Breast epithelium (tissue), 4 donors: ENCODE data around the gene CARS1. TPM values are rescaled to one million over a fixed set of nuclear protein-coding genes. Genes with fewer than 3 reads are reported as not detected.

Source experiments
- DNase-seq, 2 donors: peaks; one replicate each; pipeline ENCODE4 v3.0.0-alpha.2; 2019; ENCODE audit warnings: low spot score in 2 of 2
- H3K27ac ChIP-seq, 2 donors: fragments of 200-600 bp; sonication (generic) in 1 of 2; one replicate each; pipeline ENCODE4 v1.5.1; 2016 to 2019; ENCODE audit warnings: mild to moderate bottlenecking in 1 of 2
- H3K27me3 ChIP-seq, 2 donors: fragments of 200-600 bp; sonication (generic) in 1 of 2; one replicate each; pipeline versions ENCODE4 v1.5.1 to v1.6.0; 2017 to 2019; ENCODE audit warnings: control low read depth in 1 of 2, mild to moderate bottlenecking in 1 of 2
- H3K36me3 ChIP-seq: fragments of 200-600 bp; one replicate; pipeline ENCODE4 v1.5.1; 2019
- H3K4me1 ChIP-seq, 2 donors: fragments of 200-600 bp; sonication (generic); one replicate each; pipeline ENCODE4 v1.5.1; 2016 to 2019; ENCODE audit warnings: control low read depth in 1 of 2
- H3K4me3 ChIP-seq, 3 donors: fragments of 200-600 bp; sonication (generic); 1 replicate in 2 of 3; 2 replicates in 1 of 3; pipeline ENCODE4 v1.5.1; 2016 to 2019; ENCODE audit warnings: mild to moderate bottlenecking in 3 of 3, moderate library complexity in 2 of 3
- H3K9me3 ChIP-seq, 2 donors: fragments of 200-600 bp; sonication (generic) in 1 of 2; one replicate each; pipeline ENCODE4 v1.5.1; 2016 to 2019; ENCODE audit warnings: control low read depth in 1 of 2
- CTCF ChIP-seq, 3 donors: fragments of 450-650 bp; IDR thresholded peaks; one replicate each; pipeline ENCODE4 v1.5.1; 2016 to 2017; ENCODE audit warnings: antibody characterized with exemption in 3 of 3, mild to moderate bottlenecking in 3 of 3, moderate library complexity in 3 of 3
- POLR2A ChIP-seq: fragments of 450-650 bp; IDR thresholded peaks from one replicate; pipeline ENCODE4 v1.6.1; 2016; ENCODE audit warnings: antibody characterized with exemption, mild to moderate bottlenecking, moderate library complexity
- POLR2AphosphoS5 ChIP-seq, 3 donors: sonication (generic); formaldehyde crosslinking; IDR thresholded peaks; one replicate each; pipeline ENCODE4 v1.6.1; 2017; ENCODE audit warnings: antibody characterized with exemption in 3 of 3
- intact Hi-C: fragments of 100-400 bp; cut with DNase I; formaldehyde crosslinking; loops from one replicate; pipeline ENCODE4 v1.15.1; 2023; ENCODE audit warnings: low total_unique reads
- total RNA-seq, 3 donors: library from RNA; depleted of rRNA; stranded (reverse); fragments of >200 nt; gene quantifications; one replicate each; pipeline ENCODE4 v1.1.0, GENCODE V29; 2016

The CARS1 gene
- total RNA-seq, 3 donors from 2014 or later, result 30.1 to 42.6 (median 40.7) TPM

GRCh38 chr11:2977113-2977512 is 80.1 kb downstream of the CARS1 start:
- Histone ChIP-seq H3K4me3 (no peak overlapping the region), H3K27ac (peak overlapping the region in 1 of 2 donors; percentile 3), H3K36me3 (no peaks in the 10 kb centered on the region), H3K9me3 (no peaks in the 10 kb centered on the region), H3K4me1 (peaks cover 0 to 5% of the 10 kb centered on the region in 2 donors), H3K27me3 (no peaks in the 10 kb centered on the region)
- intact Hi-C loops, result no loop called here
- DNase-seq, result no peak
- TF ChIP-seq POLR2AphosphoS5 (IDR thresholded peaks at IDR 0.05), result no peak
- no peak for TF ChIP-seq CTCF (IDR thresholded peaks at IDR 0.05)
- no peak for TF ChIP-seq POLR2A

GRCh38 chr11:2976294-2977063 is 80.7 kb downstream of the CARS1 start:
- intact Hi-C loops, result no loop called here

GRCh38 chr11:2975594-2975993 is 81.6 kb downstream of the CARS1 start:
- TF ChIP-seq POLR2A, result no peak
- TF ChIP-seq CTCF (IDR thresholded peaks at IDR 0.05), result peak in 2 of 3 donors; percentile 23 to 50
- TF ChIP-seq POLR2AphosphoS5 (IDR thresholded peaks at IDR 0.05), result no peak
- H3K36me3 ChIP-seq, result no peaks in the 10 kb centered on the region
- no peak overlapping the region for H3K27ac ChIP-seq

More at GRCh38 chr11:2976294-2977063, 80.7 kb downstream of the CARS1 start:
- TF ChIP-seq POLR2A (no peak), CTCF (IDR thresholded peaks at IDR 0.05) (no peak), POLR2AphosphoS5 (IDR thresholded peaks at IDR 0.05) (no peak)
- Histone ChIP-seq H3K36me3 (no peaks in the 10 kb centered on the region), H3K4me3 (no peak overlapping the region), H3K27ac (peak overlapping the region in 1 of 2 donors; percentile 15), H3K4me1 (no peaks in the 10 kb centered on the region), H3K9me3 (no peaks in the 10 kb centered on the region), H3K27me3 (no peaks in the 10 kb centered on the region)
- DNase-seq, result no peak

GRCh38 chr11:2974272-2974671 is 83.0 kb downstream of the CARS1 start:
- TF ChIP-seq CTCF (IDR thresholded peaks at IDR 0.05) (no peak), POLR2AphosphoS5 (IDR thresholded peaks at IDR 0.05) (no peak), POLR2A (no peak)
- no peak for DNase-seq
- Histone ChIP-seq H3K4me1 (no peaks in the 10 kb centered on the region), H3K4me3 (no peak overlapping the region), H3K9me3 (no peaks in the 10 kb centered on the region), H3K27ac (no peak overlapping the region), H3K27me3 (no peaks in the 10 kb centered on the region), H3K36me3 (peaks cover 4% of the 10 kb centered on the region)
- intact Hi-C loops, result no loop called here

More at GRCh38 chr11:2975594-2975993, 81.6 kb downstream of the CARS1 start:
- H3K4me3 ChIP-seq, result no peak overlapping the region
- H3K9me3 ChIP-seq, result no peaks in the 10 kb centered on the region
- DNase-seq, result no peak
- H3K27me3 ChIP-seq, result no peaks in the 10 kb centered on the region
- intact Hi-C loops, result no loop called here
- H3K4me1 ChIP-seq, result no peaks in the 10 kb centered on the region

GRCh38 chr11:2968341-2968900 is 88.8 kb downstream of the CARS1 start:
- DNase-seq, result no peak
- intact Hi-C loops, result no loop called here
- no peaks in the 10 kb centered on the region for H3K27me3 ChIP-seq
- H3K4me3 ChIP-seq, result no peak overlapping the region
- TF ChIP-seq POLR2A (no peak), POLR2AphosphoS5 (IDR thresholded peaks at IDR 0.05) (no peak), CTCF (IDR thresholded peaks at IDR 0.05) (no peak)
- H3K27ac ChIP-seq, result no peak overlapping the region
- H3K9me3 ChIP-seq, result no peaks in the 10 kb centered on the region
- peaks cover 10% of the 10 kb centered on the region for H3K36me3 ChIP-seq
- H3K4me1 ChIP-seq, result no peaks in the 10 kb centered on the region
